Measurements from ENCODE around the gene ZNF185.

Gene ZNF185

DNA sequence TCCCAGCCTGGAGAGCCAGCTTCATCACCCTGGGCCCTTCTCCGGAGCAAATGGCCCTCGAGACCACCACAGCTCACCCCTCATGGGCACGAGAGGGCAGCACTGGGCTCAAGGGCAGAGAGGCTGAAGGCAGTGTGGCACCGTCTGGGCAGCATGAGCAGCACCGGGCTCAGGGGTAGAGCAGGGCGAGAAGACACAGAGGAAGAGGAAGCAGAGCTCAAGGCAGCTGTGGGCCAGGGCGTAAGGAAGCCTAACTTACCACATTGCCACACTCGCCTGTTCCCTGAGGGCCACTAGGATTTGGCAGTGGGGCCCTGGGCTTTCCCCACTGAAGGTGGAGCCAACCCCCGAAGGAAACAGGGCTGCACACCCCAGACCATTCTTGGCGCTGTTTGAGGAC is 15.5 kb downstream of the ZNF185 start:
- TF ChIP-seq, protein P1, sequence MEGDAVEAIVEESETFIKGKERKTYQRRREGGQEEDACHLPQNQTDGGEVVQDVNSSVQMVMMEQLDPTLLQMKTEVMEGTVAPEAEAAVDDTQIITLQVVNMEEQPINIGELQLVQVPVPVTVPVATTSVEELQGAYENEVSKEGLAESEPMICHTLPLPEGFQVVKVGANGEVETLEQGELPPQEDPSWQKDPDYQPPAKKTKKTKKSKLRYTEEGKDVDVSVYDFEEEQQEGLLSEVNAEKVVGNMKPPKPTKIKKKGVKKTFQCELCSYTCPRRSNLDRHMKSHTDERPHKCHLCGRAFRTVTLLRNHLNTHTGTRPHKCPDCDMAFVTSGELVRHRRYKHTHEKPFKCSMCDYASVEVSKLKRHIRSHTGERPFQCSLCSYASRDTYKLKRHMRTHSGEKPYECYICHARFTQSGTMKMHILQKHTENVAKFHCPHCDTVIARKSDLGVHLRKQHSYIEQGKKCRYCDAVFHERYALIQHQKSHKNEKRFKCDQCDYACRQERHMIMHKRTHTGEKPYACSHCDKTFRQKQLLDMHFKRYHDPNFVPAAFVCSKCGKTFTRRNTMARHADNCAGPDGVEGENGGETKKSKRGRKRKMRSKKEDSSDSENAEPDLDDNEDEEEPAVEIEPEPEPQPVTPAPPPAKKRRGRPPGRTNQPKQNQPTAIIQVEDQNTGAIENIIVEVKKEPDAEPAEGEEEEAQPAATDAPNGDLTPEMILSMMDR (IDR thresholded peaks at IDR 0.05; ENCODE audit: borderline replicate concordance, extremely low read depth, low read length, poor library complexity, severe bottlenecking), result no peak
- no peak for TF ChIP-seq EZH2 (IDR thresholded peaks at IDR 0.05; ENCODE audit: borderline replicate concordance, low read depth, low read length, severe bottlenecking)
- Histone ChIP-seq H3K27me3 (ENCODE audit: insufficient read depth, low read length, poor library complexity) (no peaks in the 10 kb centered on the region), H3K9ac (ENCODE audit: low read depth, low read length) (no peak overlapping the region), H3K36me3 (ENCODE audit: insufficient read depth, low read length) (no peaks in the 10 kb centered on the region), H3K27ac (ENCODE audit: low read length) (no peak overlapping the region), H3K4me1 (ENCODE audit: insufficient read depth, low read length) (no peaks in the 10 kb centered on the region), H3K4me2 (ENCODE audit: insufficient read depth, low read length) (no peak overlapping the region), H4K20me1 (ENCODE audit: insufficient read depth, low read length) (no peaks in the 10 kb centered on the region), H2AFZ (ENCODE audit: low read depth, low read length) (no peak overlapping the region), H3K4me3 (ENCODE audit: low read depth in 1 of 2, low read length in 2 of 2) (no peak overlapping the region), H3K79me2 (ENCODE audit: insufficient read depth, low read length) (no peaks in the 10 kb centered on the region), H3K9me3 (ENCODE audit: insufficient read depth, low read length, severe bottlenecking) (no peaks in the 10 kb centered on the region)
- no peak; the same call in 2 of the 3 replicates for ATAC-seq (ENCODE audit: insufficient read depth, low read depth)
- DNase-seq, result no peak

DNA sequence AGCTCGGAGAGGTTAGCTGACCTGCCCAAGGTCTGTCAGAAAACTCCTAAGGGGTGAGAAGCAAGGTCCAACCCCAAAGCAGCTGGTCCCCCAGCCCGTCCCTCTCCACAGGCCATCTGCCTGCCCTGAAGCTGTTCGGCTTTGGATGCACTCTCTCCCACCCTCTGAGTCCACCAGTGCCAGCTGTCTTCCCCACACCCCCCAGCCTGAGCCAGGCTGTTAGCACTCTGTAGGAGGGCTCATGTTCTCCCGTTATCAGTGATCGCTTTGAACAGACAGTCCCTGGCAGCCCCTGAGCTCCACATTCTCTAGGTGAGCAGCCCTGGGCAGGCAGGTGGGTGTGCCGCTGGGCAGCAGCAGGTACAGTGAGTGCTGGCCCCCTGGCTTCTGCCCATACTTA is 16.0 kb downstream of the ZNF185 start:
- Histone ChIP-seq H3K4me2 (ENCODE audit: insufficient read depth, low read length) (no peak overlapping the region), H4K20me1 (ENCODE audit: insufficient read depth, low read length) (no peaks in the 10 kb centered on the region), H3K9me3 (ENCODE audit: insufficient read depth, low read length, severe bottlenecking) (no peaks in the 10 kb centered on the region), H3K9ac (ENCODE audit: low read depth, low read length) (no peak overlapping the region), H3K4me1 (ENCODE audit: insufficient read depth, low read length) (no peaks in the 10 kb centered on the region), H3K27me3 (ENCODE audit: insufficient read depth, low read length, poor library complexity) (no peaks in the 10 kb centered on the region), H3K79me2 (ENCODE audit: insufficient read depth, low read length) (no peaks in the 10 kb centered on the region), H3K27ac (ENCODE audit: low read length) (no peak overlapping the region), H3K36me3 (ENCODE audit: insufficient read depth, low read length) (no peaks in the 10 kb centered on the region), H2AFZ (ENCODE audit: low read depth, low read length) (no peak overlapping the region), H3K4me3 (ENCODE audit: low read depth in 1 of 2, low read length in 2 of 2) (no peak overlapping the region)
- DNase-seq (no peak), ATAC-seq (ENCODE audit: insufficient read depth, low read depth) (no peak)
- TF ChIP-seq EZH2 (IDR thresholded peaks at IDR 0.05; ENCODE audit: borderline replicate concordance, low read depth, low read length, severe bottlenecking), result no peak
- TF ChIP-seq, protein P1 (IDR thresholded peaks at IDR 0.05; ENCODE audit: borderline replicate concordance, extremely low read depth, low read length, poor library complexity, severe bottlenecking), result no peak

DNA sequence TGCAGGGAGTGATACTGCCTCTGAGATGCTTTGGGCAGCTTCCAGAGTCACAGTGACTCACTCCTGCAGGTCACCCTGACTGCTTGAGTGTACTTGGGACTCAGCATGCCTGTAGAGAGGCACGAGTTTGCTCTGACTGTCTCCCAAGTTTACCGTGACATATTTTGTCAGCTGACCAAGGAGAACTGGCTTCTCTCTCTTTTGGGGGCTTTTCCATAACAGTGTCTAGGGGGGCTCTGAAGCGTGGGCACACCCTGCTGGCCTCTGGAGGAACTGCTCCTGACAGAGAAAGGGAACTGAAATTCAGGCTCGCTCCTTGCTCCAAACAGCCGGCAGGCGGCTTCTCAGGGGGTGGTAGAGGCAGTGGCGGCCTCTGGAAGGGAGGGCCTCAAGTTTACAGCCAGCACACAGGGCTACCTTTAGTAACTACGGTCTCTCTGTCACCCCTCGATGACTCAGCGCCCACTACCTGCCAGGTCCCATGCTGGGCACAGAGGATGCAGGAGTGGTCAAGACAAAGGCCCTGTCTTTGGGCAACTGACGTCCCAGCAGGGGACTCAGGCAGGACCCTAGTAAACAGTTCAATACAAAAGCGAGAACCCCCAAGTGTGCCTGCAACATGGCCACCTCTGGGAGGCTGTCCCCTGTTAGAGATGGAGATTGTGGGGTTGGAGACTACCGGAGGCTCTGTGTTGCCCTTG is 17.8 kb downstream of the ZNF185 start:
- TF ChIP-seq EZH2 (IDR thresholded peaks at IDR 0.05; ENCODE audit: borderline replicate concordance, low read depth, low read length, severe bottlenecking), result no peak
- TF ChIP-seq, protein P1 (IDR thresholded peaks at IDR 0.05; ENCODE audit: borderline replicate concordance, extremely low read depth, low read length, poor library complexity, severe bottlenecking), result peak; percentile 61
- H3K36me3 ChIP-seq (ENCODE audit: insufficient read depth, low read length), result no peaks in the 10 kb centered on the region
- H3K27me3 ChIP-seq (ENCODE audit: insufficient read depth, low read length, poor library complexity), result no peaks in the 10 kb centered on the region
- no peak overlapping the region for H3K27ac ChIP-seq (ENCODE audit: low read length)
- H3K79me2 ChIP-seq (ENCODE audit: insufficient read depth, low read length), result no peaks in the 10 kb centered on the region
- no peaks in the 10 kb centered on the region for H3K4me1 ChIP-seq (ENCODE audit: insufficient read depth, low read length)
- no peaks in the 10 kb centered on the region for H4K20me1 ChIP-seq (ENCODE audit: insufficient read depth, low read length)
- no peaks in the 10 kb centered on the region for H3K9me3 ChIP-seq (ENCODE audit: insufficient read depth, low read length, severe bottlenecking)
- DNase-seq, result peak; percentile 17
- no peak overlapping the region for H3K9ac ChIP-seq (ENCODE audit: low read depth, low read length)
- no peak overlapping the region for H2AFZ ChIP-seq (ENCODE audit: low read depth, low read length)
- H3K4me2 ChIP-seq (ENCODE audit: insufficient read depth, low read length), result no peak overlapping the region
- ATAC-seq (ENCODE audit: insufficient read depth, low read depth), result peak; percentile 70
- H3K4me3 ChIP-seq (ENCODE audit: low read depth in 1 of 2, low read length in 2 of 2), result no peak overlapping the region
